T-cell (primary cell): ENCODE results near the gene SLC22A4. TPM values are rescaled to one million over a fixed set of nuclear protein-coding genes. Genes with fewer than 3 reads are reported as not detected.
A peak's percentile ranks its signal among the peaks of the same experiment; 100 is the strongest.

Source experiments
- ATAC-seq, 4 experiments: fragments of 200-7000 bp in 3 of 4; fragments of 150-1000 bp in 1 of 4; cut with Tn5 transposase; replicated peaks in 1 of 4; 1 replicate in 3 of 4; 2 replicates in 1 of 4; pipeline ENCODE4 v1.10.0; 2021; ENCODE audit warnings: moderate library complexity in 3 of 4, mild to moderate bottlenecking in 2 of 4, moderate number of reproducible peaks in 1 of 4
- CTCF ChIA-PET, 2 donors: fragments of 300-600 bp; sonication (Branson Sonifier 250); formaldehyde crosslinking; loops; one replicate each; lab custom pipeline; 2022; ENCODE audit warnings: antibody characterized with exemption in 2 of 2; lab: Charles Lee
- POLR2A ChIA-PET, 2 donors: fragments of 300-600 bp; sonication (Branson Sonifier 250); formaldehyde crosslinking; loops; one replicate each; lab custom pipeline; 2022; ENCODE audit warnings: antibody characterized with exemption in 2 of 2; lab: Charles Lee
- DNase-seq, 35 experiments: peaks; one replicate each; pipeline versions ENCODE4 v3.0.0 to v3.0.0-alpha.2; 2013 to 2023
- H3K27ac ChIP-seq: one replicate; pipeline ENCODE4 v1.5.1; 2013; ENCODE audit warnings: low read length
- H3K27me3 ChIP-seq, 2 experiments: replicated peaks in 1 of 2; 1 replicate in 1 of 2; 2 replicates in 1 of 2; pipeline versions ENCODE4 v1.6.1 to v1.7.0; 2013; ENCODE audit warnings: low read length in 1 of 2, mixed read lengths in 1 of 2; ENCODE audit not compliant: control insufficient read depth in 2 of 2, insufficient read depth in 2 of 2; ENCODE audit errors: extremely low read depth in 1 of 2
- H3K36me3 ChIP-seq, 2 donors: 1 replicate in 1 of 2; 2 replicates in 1 of 2; pipeline versions ENCODE4 v1.6.1 to v1.7.0; 2013; ENCODE audit warnings: low read length in 1 of 2; ENCODE audit not compliant: control insufficient read depth in 2 of 2, insufficient read depth in 1 of 2; ENCODE audit errors: extremely low read depth in 1 of 2
- H3K4me1 ChIP-seq, 2 experiments: 1 replicate in 1 of 2; 2 replicates in 1 of 2; pipeline versions ENCODE4 v1.6.1 to v1.7.0; 2013; ENCODE audit warnings: low read length in 2 of 2, mixed read lengths in 1 of 2; ENCODE audit not compliant: insufficient read depth in 2 of 2, control insufficient read depth in 1 of 2; ENCODE audit errors: extremely low read depth in 1 of 2
- H3K4me3 ChIP-seq, 2 donors: 1 replicate in 1 of 2; 2 replicates in 1 of 2; pipeline versions ENCODE4 v1.5.1 to v1.7.0; 2013; ENCODE audit warnings: mild to moderate bottlenecking in 2 of 2, low read length in 1 of 2, moderate library complexity in 1 of 2; ENCODE audit not compliant: control insufficient read depth in 1 of 2; ENCODE audit errors: extremely low read depth in 1 of 2
- H3K9me3 ChIP-seq: 2 replicates; pipeline ENCODE4 v1.7.0; 2013
- H3K27ac Mint-ChIP-seq, 2 donors: one replicate each; pipeline ENCODE4 v1.8.0; 2020 to 2021; ENCODE audit warnings: mild to moderate bottlenecking in 2 of 2, mixed read lengths in 2 of 2
- H3K27me3 Mint-ChIP-seq, 2 donors: one replicate each; pipeline ENCODE4 v1.8.0; 2021 to 2022; ENCODE audit warnings: mixed read lengths in 2 of 2
- H3K36me3 Mint-ChIP-seq: one replicate; pipeline ENCODE4 v1.8.0; 2021; ENCODE audit warnings: mixed read lengths
- H3K4me1 Mint-ChIP-seq, 3 donors: one replicate each; pipeline ENCODE4 v1.8.0; 2020 to 2022; ENCODE audit warnings: mixed read lengths in 3 of 3, mild to moderate bottlenecking in 1 of 3
- H3K4me3 Mint-ChIP-seq, 3 donors: one replicate each; pipeline ENCODE4 v1.8.0; 2020 to 2022; ENCODE audit warnings: mild to moderate bottlenecking in 3 of 3, mixed read lengths in 3 of 3, moderate library complexity in 3 of 3
- H3K9me3 Mint-ChIP-seq, 3 donors: one replicate each; pipeline ENCODE4 v1.8.0; 2020 to 2022; ENCODE audit warnings: mixed read lengths in 3 of 3
- whole genome bisulfite sequencing: methylation state at CpG from one replicate; pipeline ENCODE4 v1.1.5; 2013; ENCODE audit warnings: missing lambda C conversion rate; ENCODE audit not compliant: insufficient coverage; 5-methylcytosine and 5-hydroxymethylcytosine counted together
- total RNA-seq, 35 experiments: library from RNA in 6 of 35; stranded (reverse) in 6 of 35; fragments of 120-200 nt in 1 of 35; gene quantifications; one replicate each; pipeline versions ENCODE4 v1.2.1 to v1.2.4 and lab custom pipeline; 2013 to 2026

SLC22A4 gene
- total RNA-seq, 5 donors from 2014 or later (not counting 1 experiment from before 2014, with no cell fraction given): 0.20 TPM; not detected in 4

- H3K27ac ChIP-seq: no peak overlapping the region
- Mint-ChIP-seq H3K27ac (no peak overlapping the region), H3K9me3 (no peaks in the 10 kb centered on the region), H3K27me3 (peaks cover 0 to 4% of the 10 kb centered on the region in 2 donors), H3K4me1 (no peaks in the 10 kb centered on the region), H3K4me3 (no peak overlapping the region), H3K36me3 (no peaks in the 10 kb centered on the region)
- WGBS: 89% methylated on average over 8 of the region's 9 CpGs
- H3K36me3 ChIP-seq: no peaks in the 10 kb centered on the region
- CTCF ChIA-PET: no interaction called here
- no peak overlapping the region for H3K4me3 ChIP-seq
- no peak for ATAC-seq
- peaks cover 0 to 11% of the 10 kb centered on the region in 2 experiments for H3K27me3 ChIP-seq
- H3K9me3 ChIP-seq: no peaks in the 10 kb centered on the region
- DNase-seq: no peak
- POLR2A ChIA-PET: no interaction called here
- H3K4me1 ChIP-seq: no peaks in the 10 kb centered on the region
Measured at GRCh38 chr5:132281856-132282614, 12.2 kb upstream of the SLC22A4 start.

GRCh38 chr5:132283423-132284043, 10.7 kb upstream of the SLC22A4 start:
- H3K4me3 ChIP-seq: no peak overlapping the region
- no peak overlapping the region for H3K27ac Mint-ChIP-seq
- DNase-seq (no peak), ATAC-seq (no peak)
- no peaks in the 10 kb centered on the region for H3K9me3 ChIP-seq
- ChIA-PET POLR2A (no interaction called here), CTCF (no interaction called here)
- peaks cover 3 to 7% of the 10 kb centered on the region in 2 donors for H3K27me3 Mint-ChIP-seq
- H3K36me3 Mint-ChIP-seq: no peaks in the 10 kb centered on the region
- no peaks in the 10 kb centered on the region for H3K9me3 Mint-ChIP-seq
- peaks cover 0 to 10% of the 10 kb centered on the region in 2 experiments for H3K27me3 ChIP-seq
- no peak overlapping the region for H3K27ac ChIP-seq
- H3K4me1 ChIP-seq: no peaks in the 10 kb centered on the region
- H3K4me3 Mint-ChIP-seq: no peak overlapping the region
- H3K4me1 Mint-ChIP-seq: no peaks in the 10 kb centered on the region
- WGBS: 98% methylated on average over 5 of the region's 5 CpGs
- H3K36me3 ChIP-seq: no peaks in the 10 kb centered on the region

GRCh38 chr5:132289097-132289496, 5.1 kb upstream of the SLC22A4 start:
- Mint-ChIP-seq H3K27me3 (peaks cover 5 to 11% of the 10 kb centered on the region in 2 donors), H3K36me3 (no peaks in the 10 kb centered on the region), H3K4me1 (peaks cover 0 to 7% (median 6%) of the 10 kb centered on the region in 3 donors), H3K4me3 (no peak overlapping the region), H3K27ac (no peak overlapping the region), H3K9me3 (no peaks in the 10 kb centered on the region)
- WGBS: no CpG with 5 or more reads among the region's 3 CpGs
- no peak overlapping the region for H3K27ac ChIP-seq
- ChIA-PET CTCF (no interaction called here), POLR2A (no interaction called here)
- no peaks in the 10 kb centered on the region for H3K36me3 ChIP-seq
- no peaks in the 10 kb centered on the region for H3K9me3 ChIP-seq
- H3K4me3 ChIP-seq: no peak overlapping the region
- peaks cover 0 to 11% of the 10 kb centered on the region in 2 experiments for H3K27me3 ChIP-seq
- no peak for ATAC-seq
- no peak for DNase-seq
- peaks cover 0 to 11% of the 10 kb centered on the region in 2 experiments for H3K4me1 ChIP-seq

- Mint-ChIP-seq H3K36me3 (no peaks in the 10 kb centered on the region), H3K4me1 (peaks cover 13 to 21% (median 19%) of the 10 kb centered on the region in 3 donors), H3K27me3 (peaks cover 10 to 21% of the 10 kb centered on the region in 2 donors), H3K4me3 (no peak overlapping the region), H3K9me3 (no peaks in the 10 kb centered on the region), H3K27ac (no peak overlapping the region)
- Histone ChIP-seq H3K27me3 (peaks cover 0 to 27% of the 10 kb centered on the region in 2 experiments), H3K9me3 (no peaks in the 10 kb centered on the region), H3K4me3 (no peak overlapping the region), H3K4me1 (peaks cover 7 to 25% of the 10 kb centered on the region in 2 experiments), H3K36me3 (no peaks in the 10 kb centered on the region), H3K27ac (no peak overlapping the region)
- POLR2A ChIA-PET: no interaction called here
- ATAC-seq (no peak), DNase-seq (no peak)
- no CpG with 5 or more reads among the region's 2 CpGs for WGBS
- CTCF ChIA-PET: interaction anchor here in 1 of 2 donors (0.6 kb wide), 1 partner anchor 17 kb away, joined by 7 read pairs; no protein-coding TSS in a partner anchor
Measured at GRCh38 chr5:132291026-132291425, 3.2 kb upstream of the SLC22A4 start.

GRCh38 chr5:132293066-132293991, 865 bp upstream of the SLC22A4 start:
- WGBS: 6% methylated on average over 47 of the region's 50 CpGs
- H3K4me3 ChIP-seq: peak overlapping the region; percentile 68 to 80
- H3K27me3 ChIP-seq: peaks cover 0 to 38% of the 10 kb centered on the region in 2 experiments
- Mint-ChIP-seq H3K27ac (peak overlapping the region in 1 of 2 donors; percentile 36), H3K4me1 (peaks cover 13 to 21% (median 19%) of the 10 kb centered on the region in 3 donors), H3K27me3 (peaks cover 18 to 26% of the 10 kb centered on the region in 2 donors), H3K4me3 (peak overlapping the region; percentile 81 to 91 (median 89)), H3K36me3 (no peaks in the 10 kb centered on the region), H3K9me3 (no peaks in the 10 kb centered on the region)
- peak; percentile 35 to 62 (median 40) for ATAC-seq
- DNase-seq: peak in 33 of 35 experiments; percentile 17 to 69 (median 42)
- H3K4me1 ChIP-seq: peaks cover 7 to 25% of the 10 kb centered on the region in 2 experiments
- H3K27ac ChIP-seq: peak overlapping the region; percentile 27
- ChIA-PET CTCF (interaction anchor here in 1 of 2 donors (0.6 kb wide), 1 partner anchor 525 kb away, joined by 3 read pairs; no protein-coding TSS in a partner anchor), POLR2A (interaction anchor here in 1 of 2 donors (1.3 kb wide), 1 partner anchor 203 kb away, joined by 9 read pairs; no protein-coding TSS in a partner anchor)
- no peaks in the 10 kb centered on the region for H3K9me3 ChIP-seq
- no peaks in the 10 kb centered on the region for H3K36me3 ChIP-seq
